GM18517 (cell line): ENCODE measurements around the gene ARHGEF38.
A peak's percentile ranks its signal among the peaks of the same experiment; 100 is the strongest.
"Not testable (repeated sequence)": the region's sequence is repeated elsewhere in the genome, so short reads cannot be mapped to it uniquely, and the experiment has no call there.

Source experiments
- ATAC-seq: cut with Tn5 transposase; IDR thresholded peaks from one replicate; pipeline ENCODE4 v1.9.1; 2021; ENCODE audit warnings: mild to moderate bottlenecking, moderate library complexity; ENCODE audit not compliant: unreplicated experiment

ARHGEF38 gene

DNA sequence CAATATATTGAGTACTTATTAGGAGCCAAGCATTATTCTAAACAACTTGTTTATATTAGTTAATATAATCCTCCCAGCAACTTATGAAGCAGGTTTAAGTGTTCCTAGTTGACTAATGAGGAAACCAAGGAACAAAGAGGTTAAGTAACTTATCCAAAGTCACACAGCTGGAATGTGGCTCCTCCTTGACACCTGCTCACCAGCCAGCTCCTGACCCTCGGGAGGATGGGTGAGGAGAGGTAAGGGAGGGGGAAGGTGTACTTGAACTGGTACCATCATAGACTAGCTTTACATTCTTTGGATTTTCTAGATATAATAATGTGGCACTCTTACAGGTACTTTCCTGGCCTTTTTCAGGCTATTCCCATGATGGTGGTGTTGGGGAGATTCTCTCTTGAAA, 50.7 kb downstream of the ARHGEF38 start:
- no peak for ATAC-seq

DNA sequence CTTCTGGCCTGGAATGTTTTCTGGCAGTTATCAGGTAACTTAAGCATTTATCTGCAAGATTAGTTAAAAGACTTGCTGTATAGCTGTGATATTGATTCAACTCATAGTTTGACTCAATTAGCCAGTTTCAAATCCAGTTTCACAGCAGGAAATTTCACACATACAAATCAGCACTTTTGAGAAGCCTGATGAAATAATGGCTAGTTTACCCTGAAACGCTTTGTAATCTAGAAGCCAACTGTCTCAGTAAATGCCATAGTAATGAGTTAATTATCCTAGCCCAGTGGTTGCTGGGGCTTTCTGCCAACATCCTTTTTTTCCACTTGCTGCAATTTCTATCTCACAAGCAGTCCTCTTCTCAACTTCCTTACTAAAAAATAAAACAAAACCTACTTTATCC, 53.1 kb downstream of the ARHGEF38 start:
- ATAC-seq, result no peak

DNA sequence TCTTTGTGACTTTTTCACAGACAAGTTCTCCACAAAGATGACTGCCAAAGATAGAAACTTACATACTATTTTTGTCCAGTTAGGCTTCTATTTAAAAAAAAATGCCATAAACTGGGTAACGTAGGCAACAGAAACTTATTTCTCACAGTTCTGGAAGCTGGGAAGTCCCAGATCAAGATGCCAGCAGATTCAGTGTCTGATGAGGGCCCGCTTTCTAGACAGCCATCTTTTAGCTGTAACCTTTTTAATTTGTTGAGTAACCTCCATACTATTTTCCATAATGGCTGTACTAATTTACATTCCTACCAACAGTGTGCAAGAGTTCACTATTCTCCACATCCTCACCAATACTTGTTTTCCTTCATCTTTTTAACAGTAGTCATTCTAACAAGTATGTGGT, 55.5 kb downstream of the ARHGEF38 start:
- ATAC-seq, result no peak

DNA sequence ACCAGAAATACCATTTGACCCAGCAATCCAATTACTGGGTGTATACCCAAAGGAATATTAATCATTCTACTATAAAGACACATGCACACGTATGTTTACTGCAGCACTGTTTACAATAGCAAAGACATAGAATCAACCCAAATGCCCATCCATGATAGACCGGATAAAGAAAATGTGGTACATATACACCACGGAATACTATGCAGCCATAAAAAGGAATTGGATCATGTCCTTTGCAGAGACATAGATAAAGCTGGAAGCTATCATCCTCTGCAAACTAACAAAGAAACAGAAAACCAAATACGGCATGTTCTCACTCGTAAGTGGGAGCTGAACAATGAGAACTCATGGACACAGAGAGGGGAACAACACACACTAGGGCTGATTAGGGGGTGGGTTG, 57.4 kb downstream of the ARHGEF38 start:
- not testable (repeated sequence) for ATAC-seq

DNA sequence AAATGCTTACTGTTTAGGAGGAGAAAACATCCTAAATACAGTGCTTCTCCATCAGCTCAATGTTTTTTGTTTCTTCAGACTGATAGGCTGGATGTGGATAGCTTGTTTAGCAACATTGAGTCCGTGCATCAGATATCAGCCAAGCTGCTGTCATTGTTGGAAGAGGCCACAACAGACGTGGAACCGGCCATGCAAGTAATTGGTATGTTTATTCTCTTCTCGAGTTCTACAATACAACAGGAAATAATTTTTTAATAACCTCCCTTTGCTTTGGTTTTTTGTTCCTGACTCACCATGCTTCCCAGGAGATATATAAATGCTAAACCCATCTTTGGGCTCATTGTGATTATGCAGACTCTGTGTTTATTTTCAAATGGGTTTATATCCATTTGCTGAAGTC, 60.9 kb downstream of the ARHGEF38 start:
- ATAC-seq, result no peak

DNA sequence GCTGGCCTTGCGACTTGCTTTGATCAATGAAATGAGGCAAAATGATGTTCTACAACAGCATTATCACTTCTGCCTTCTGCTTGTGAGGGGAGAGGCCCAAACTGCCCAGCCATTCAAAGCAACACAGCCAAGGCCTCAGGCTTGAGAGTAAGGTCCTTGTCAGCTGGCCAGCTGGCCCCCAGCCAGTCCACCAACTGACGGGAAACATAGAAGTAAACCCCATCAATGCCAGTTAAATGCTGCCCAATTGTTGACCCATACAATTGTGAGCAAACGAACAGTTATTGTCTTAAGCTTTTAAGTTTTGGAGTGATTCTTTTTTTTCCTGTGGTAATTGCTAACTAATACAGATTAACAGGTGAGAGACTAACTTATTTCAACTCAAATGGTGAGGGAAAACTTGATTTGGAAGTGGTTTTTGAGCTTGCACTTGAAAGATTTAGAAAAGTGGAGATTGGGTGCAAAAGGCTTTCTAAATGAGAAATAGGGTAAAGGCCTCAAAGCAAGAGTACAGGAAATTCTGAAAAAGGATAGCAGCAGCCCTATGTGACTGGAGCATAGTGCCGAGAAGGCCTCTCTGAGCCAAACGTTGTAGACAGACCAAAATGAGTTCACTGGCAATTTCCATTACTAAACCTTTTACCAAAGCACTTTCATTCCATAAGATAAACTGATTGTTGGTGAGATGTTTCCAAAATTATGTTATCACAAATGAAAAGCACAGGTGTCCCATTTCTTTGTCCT, 66.9 kb downstream of the ARHGEF38 start:
- ATAC-seq, result no peak

DNA sequence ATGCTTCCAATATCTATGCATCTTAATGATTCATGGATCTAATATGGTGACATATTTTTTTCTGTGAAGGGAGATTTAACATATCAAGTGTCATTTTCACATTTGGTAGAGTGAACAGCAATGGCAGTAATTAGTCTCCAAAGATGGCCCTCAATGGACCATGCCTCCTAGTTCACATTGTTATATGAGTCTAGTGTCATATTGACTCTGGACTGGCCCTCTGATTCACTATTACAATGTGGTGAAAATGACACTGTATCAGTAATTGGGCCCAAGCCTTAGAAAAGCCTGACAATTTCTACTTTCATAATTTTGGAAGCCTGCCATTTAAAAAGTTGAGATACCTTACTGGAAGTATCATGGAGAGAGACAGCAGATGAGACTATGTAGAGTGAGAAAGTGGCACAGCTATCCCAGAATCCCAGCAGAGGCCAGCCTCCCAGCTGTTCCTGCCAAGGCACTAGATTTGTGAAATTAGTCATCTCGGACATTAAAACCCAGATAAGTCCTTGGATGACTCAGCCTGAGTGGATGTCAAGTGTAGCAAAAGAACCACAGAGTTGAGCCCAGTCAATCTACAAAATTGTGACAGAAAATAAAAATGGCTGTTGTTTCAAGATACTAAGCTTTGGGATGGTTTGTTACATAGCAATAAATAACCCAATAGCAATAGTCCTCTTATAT, 68.4 kb downstream of the ARHGEF38 start:
- peak; percentile 64 for ATAC-seq

DNA sequence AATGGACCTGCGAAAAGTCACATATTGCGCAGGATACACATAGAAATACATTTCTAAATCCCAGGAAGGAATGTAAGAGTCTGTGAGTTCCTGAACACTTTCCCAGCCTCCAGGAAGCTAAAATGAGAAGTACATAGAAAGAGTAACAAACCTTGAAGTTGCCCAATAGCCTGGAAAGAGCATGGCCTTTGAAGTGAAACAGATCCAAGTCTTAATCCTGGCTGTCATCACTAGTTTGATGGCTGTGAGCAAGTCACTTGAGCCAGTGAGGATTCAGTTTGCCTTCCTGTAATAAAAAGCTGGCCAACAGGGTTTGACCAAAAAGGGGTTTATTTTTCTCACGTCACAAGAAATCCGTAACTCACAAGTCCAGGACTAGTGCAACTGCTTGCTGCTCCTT, 69.8 kb downstream of the ARHGEF38 start:
- ATAC-seq, result no peak

DNA sequence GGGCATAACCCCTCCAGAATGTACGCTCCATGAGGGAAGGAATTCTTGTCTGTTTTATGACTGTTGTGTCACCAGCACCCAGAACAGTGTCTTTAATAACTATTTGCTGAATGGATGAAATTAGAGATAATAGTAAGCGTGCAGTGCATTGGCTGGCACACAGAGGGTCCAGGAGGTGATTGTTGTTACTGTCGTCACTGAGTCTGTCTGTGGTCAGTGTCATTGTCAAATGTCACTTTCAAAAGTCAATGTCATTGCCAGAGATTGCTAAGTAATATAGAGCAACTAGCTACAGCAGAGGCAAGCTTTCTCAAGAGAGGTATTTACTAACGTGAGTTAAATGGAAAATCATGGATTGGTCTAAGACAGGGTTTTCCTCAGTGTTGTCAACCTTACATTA, 70.7 kb downstream of the ARHGEF38 start:
- no peak for ATAC-seq

DNA sequence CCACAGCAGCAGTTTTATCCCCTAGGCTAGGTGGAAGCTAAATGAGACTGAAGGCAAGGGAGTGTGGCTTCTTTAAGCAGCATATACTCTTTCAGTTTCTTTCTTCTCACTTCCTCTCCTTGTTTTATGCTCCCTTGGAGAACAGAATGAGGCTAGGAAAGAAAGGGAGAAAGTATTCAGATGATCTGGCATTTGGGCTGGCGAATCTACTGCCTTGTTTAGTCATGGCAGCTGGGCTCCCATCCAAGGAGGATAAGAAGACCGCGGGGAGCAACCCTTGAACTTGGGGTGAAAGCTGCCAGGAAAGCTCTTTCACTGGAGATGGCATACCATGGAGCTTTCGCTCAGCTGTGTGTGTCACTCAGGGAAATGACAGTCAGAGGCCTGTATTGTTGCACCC, 72.1 kb downstream of the ARHGEF38 start:
- no peak for ATAC-seq

DNA sequence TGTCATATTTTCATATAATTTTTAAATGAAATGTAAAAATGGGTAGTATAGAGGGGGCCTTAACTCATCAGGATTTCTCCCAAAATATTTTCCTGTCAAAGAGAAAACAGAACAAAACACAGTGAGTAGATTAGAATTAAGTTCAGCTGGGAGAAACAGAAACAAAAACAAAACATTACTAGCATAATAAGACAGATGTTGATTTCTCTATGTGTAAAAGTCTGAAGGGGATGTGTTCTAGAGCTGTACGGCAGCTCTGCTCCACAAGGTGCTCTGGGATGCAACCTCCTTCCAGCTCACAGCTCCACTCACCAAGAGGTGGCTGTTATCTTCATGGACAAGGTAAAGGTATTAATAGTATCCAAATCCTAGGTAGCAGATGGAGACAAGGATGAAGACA, 72.8 kb downstream of the ARHGEF38 start:
- ATAC-seq, result peak; percentile 44

DNA sequence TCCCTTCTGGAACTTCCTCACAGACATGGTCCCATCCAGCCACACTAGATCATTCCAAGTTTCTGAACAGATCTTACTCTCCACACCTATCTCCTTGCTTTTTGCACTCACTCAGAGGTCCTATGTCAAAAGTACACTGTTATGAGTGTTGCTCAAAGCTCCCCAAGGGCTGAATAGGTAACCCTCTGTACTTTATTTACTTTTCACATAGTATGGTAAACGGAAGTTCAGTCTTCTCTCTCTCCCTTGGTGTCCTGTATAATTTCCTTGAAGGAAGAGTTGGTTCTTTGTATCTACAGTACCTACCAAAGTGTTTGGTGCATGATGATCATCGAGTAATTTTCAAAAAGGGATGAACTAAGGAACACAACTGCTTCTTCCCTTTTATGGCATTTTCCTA, 74.4 kb downstream of the ARHGEF38 start:
- no peak for ATAC-seq

DNA sequence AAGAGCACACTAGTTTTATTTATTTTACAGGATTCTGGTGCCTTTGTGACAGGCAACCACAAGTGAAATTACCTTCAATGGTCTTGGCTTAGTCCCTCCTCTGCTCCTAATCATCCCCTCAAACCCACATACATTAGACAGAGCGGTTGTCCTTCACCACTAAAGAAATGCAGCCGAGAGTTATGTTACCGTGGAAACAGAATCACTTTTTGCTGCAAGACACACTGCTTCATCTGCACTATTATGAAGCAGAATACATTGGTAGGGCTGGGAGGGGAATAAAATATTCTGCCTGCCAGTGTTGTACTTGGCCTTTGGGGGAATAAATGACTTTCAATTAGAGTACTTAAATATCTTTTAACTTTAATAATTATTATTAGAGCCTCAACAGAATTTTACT, 75.2 kb downstream of the ARHGEF38 start:
- ATAC-seq, result no peak

DNA sequence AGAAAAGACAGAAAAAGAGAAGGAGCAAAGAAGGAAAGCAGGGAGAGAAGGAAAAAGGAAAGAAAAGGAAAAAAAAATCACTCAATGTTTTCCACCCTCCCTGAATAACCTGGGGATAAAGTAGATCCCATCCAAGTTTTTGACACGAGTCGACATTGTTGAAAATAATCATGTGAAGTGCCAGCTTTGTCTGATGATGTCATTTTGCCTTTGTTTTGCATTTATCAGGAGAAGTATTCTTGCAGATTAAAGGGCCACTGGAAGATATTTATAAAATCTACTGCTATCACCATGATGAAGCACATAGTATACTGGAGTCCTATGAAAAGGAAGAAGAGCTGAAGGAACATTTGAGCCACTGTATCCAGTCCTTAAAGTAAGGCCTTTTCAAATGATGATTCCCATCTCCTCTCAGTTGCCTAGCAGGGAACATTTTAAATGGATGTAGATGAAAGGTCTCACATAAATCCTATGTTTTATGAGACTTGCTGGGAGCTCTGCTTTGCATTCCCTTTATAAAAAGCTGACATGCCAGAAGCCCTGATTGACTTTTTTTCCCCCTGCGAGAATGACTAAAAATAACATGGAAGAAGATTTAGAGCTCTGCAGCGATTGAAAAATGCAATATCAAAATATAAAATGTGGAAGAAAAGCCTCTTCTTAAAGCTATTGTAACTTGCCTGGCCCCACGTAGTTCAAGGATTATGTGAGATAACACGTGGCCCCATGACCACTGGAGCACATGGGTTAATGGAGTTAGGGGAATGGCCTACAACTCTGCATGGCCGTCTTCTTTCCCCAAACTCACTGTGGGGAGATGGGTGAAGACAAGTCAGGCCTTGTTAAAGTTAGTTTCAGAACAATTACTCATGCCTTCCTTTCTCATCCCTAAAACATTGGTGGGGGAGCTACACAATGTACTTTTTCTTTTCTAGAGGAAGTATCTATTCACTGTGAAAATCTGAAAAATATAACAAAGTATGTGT, 78.5 kb downstream of the ARHGEF38 start:
- ATAC-seq, result no peak

DNA sequence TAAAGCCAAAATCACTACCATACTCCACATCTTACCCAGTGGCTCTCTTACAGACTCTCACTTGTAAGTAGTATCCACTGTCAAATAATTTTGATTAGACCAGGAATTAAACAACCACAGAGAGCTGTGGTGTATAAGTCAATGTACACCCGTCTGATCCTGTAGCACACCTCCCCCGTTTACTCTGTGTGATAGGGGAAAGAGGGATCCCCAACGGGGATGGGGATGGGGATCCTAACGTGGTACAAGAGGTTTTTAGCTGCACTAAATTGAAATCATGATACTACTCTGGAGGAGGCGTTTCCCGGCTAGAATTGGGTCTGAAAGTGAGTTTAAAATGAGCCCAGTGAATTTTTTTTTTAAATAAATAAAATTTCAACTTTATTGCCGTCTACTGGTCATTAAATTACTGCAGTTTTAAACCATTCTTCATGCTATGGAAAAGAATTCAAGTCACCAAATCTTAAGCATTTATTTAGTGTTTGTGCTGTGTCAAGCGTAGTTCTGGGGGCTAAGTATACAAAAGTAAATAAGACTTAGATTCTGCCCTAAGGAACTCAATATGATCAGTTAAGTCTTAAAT, 79.5 kb downstream of the ARHGEF38 start:
- no peak for ATAC-seq

DNA sequence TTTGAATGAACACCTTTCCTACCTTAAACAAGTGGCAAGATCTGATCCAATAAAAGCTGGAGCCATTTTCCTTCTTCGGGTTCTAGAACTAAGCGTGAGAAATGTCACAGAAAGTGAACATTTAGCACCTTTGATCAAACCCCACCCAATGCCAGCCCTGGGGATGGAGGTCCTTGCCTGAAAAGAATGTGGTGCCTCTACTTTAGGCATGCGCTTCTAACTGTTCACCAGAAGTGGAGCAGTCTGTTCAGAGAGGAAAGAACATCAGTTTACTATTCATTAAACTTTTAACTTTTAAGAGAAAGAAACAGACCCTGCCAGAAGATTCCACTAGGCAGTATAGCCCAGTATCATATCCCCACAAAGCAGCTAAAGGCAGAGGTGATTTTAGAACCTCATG, 80.2 kb downstream of the ARHGEF38 start:
- no peak for ATAC-seq

DNA sequence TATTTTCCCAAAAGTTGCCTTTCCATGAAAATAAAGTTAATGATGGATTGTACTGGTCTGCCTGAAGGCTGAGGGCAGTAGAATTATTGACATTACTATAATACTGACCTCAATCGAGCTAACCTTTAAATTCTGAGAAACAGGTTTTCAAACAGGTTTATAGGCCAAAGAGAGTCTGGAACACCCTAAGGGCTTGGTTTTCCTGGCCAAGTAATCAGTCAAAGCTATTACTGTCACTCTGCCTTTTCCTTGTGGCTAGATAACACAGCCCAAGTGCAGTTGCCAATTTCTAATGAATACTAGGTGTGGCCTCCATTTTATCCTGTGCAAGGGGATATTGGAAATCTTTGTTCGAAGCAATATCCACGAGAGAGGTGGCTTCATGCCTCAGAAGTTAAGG, 80.8 kb downstream of the ARHGEF38 start:
- ATAC-seq, result no peak

DNA sequence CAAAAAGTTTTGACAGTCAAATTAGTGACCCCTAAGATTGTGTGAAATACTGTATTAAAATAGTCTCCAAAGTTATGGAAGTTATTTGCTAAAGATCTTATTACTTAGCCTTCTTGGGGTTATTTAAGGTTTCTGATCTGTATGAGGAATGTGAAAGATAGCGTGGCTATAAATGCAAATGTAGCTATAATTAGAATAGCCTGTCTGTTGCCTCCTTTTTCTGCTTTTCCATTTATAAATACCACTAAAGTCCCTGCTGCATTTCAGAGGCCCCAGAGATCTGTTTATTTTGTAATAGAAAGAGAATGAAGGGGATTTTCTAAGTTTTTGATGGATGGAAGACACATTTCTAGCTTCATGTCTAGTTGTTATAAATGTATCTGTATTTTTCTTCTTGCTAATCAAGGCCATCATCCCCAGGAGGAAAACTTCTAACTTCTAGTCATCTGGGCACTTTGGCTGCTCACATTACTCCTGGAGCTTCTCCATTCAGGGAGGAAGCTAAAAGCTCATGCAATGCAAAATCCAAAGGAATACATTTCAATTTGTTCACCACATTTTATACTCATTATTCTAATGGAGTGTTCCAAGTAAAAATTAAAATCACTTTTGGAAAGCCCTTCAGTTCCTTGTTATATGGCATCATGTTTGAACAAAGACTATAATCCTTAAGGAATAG, 82.1 kb downstream of the ARHGEF38 start:
- ATAC-seq, result no peak

DNA sequence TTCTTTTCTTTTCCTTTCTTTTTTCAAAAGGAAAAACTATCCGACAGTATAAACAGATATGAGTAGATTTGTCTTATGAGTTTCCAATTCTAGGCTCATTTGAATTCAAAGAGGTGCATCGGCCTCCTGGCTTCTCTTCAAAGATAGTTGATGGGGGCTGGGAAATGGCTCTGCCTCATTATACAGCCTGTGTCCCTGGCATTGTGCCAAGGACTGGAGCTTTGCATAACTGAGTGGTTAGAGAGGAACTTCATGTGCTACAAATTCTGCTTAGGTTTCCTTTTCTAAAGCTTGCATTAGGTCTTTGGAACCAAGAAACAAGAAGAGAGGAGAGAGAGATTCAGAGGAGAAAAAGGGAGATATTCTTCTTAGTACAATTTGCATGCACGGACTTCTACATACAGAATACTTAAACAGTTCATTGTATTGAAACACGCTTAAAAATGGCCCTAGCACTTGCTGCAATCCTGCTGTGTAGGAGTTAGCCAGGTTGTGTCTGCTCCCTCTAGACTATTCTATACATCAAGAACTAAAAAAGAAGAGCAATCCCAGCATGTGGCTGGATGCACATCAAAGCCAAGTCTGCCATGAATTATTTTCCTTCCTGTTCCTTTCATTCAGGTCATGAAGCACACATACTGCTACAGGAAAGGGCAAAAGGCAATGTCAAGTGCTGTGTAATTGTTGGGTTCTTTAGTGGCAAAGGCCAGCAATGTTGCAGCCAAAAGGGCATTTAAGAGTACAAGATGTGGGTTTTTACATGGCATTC, 85.2 kb downstream of the ARHGEF38 start:
- ATAC-seq, result peak; percentile 93

DNA sequence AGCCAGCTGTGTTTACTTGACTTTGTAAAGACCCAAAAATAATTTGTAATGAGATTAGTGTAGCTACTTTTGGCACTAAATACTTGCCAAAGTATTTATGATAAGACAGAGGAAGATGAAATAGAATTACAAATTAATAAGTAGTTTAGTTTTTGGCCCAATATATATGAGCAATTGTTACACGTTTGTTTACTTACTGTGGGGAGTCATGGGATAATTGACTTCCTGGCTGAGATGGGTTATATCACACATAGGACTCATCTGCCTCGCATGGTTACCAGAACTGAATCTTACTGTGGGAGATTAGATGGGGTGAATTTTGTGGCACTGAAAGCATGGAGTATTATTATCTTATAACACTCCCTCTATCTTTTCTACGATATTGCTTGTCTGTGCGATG, 89.4 kb downstream of the ARHGEF38 start:
- ATAC-seq, result no peak
